Measurements from ENCODE around the gene NEUROG1. TPM values are rescaled to one million over a fixed set of nuclear protein-coding genes. Genes with fewer than 3 reads are reported as not detected.

Gene NEUROG1
- polyA plus RNA-seq, 3 donors = not detected

DNA sequence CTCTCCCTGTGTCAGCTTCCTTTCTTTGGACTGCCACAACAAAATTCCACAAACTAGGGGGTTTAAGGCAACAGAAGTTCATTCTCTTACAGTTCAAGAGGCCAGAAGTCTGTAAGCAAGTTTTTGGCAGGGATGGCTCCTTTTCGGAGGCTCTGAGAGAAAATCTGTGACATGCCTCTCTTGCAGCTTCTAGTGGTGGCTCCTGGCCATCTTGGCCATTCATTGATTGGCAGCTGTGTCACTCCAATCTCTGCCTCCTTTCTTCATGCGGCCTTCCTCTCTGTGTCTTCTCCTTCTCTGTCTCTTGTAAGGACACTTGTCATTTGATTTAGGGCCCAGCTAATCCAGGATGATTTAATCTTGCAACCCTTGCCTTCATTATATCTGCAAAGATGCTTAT is 2.0 kb upstream of the NEUROG1 start:
- intact Hi-C loops (cut with micrococcal nuclease) = no loop called here
- TF ChIP-seq, protein P1, sequence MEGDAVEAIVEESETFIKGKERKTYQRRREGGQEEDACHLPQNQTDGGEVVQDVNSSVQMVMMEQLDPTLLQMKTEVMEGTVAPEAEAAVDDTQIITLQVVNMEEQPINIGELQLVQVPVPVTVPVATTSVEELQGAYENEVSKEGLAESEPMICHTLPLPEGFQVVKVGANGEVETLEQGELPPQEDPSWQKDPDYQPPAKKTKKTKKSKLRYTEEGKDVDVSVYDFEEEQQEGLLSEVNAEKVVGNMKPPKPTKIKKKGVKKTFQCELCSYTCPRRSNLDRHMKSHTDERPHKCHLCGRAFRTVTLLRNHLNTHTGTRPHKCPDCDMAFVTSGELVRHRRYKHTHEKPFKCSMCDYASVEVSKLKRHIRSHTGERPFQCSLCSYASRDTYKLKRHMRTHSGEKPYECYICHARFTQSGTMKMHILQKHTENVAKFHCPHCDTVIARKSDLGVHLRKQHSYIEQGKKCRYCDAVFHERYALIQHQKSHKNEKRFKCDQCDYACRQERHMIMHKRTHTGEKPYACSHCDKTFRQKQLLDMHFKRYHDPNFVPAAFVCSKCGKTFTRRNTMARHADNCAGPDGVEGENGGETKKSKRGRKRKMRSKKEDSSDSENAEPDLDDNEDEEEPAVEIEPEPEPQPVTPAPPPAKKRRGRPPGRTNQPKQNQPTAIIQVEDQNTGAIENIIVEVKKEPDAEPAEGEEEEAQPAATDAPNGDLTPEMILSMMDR (IDR thresholded peaks at IDR 0.05) = no peak
- peaks cover 97 to 99% (median 97%) of the 10 kb centered on the region in 3 donors for H3K27me3 Mint-ChIP-seq (ENCODE audit: low read depth in 3 of 3)

DNA sequence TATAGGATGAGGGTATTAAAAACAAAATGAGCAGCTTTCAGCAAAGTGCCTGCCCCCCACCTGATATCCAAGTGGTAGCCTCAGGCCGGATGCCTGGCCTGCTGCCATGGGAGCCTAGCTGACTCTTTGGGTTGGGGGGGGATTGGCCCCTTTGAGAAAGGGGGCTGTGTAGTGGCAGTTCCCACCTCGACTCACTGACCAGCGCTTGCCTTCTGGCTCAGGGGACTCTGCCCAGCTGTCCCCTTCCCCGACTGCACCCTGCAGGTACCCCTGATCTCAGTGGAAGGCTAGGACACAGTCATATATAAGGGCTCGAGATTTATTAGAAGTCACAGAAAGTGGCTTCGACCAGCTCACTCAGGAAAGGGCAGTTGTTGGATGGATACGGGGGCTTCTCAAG is 1.5 kb upstream of the NEUROG1 start:
- Histone ChIP-seq H3K9ac (ENCODE audit: insufficient read depth, low read length, poor library complexity, severe bottlenecking) (no peak overlapping the region), H3K9me3 (replicated peaks in 1 of 2; ENCODE audit: control insufficient read depth in 1 of 2, insufficient read depth in 1 of 2, low read length in 2 of 2) (peaks cover 0 to 40% of the 10 kb centered on the region in 2 donors), H3K27me3 (ENCODE audit: control insufficient read depth in 2 of 2, insufficient read depth in 2 of 2, low read length in 2 of 2) (peaks cover 92 to 99% of the 10 kb centered on the region in 2 donors), H3K36me3 (replicated peaks in 1 of 2; ENCODE audit: control insufficient read depth in 1 of 2, insufficient read depth in 2 of 2, low read length in 2 of 2) (no peaks in the 10 kb centered on the region), H3K4me1 (ENCODE audit: control insufficient read depth in 1 of 2, insufficient read depth in 2 of 2, low read length in 2 of 2) (peaks cover 5 to 8% of the 10 kb centered on the region in 2 donors), H3K4me3 (replicated peaks in 1 of 3; ENCODE audit: low read depth in 2 of 3, low read length in 3 of 3) (no peak overlapping the region), H3K79me2 (ENCODE audit: insufficient read depth, low read length) (no peaks in the 10 kb centered on the region), H3K4me2 (replicated peaks; ENCODE audit: extremely low read depth, low read length, poor library complexity, severe bottlenecking) (no peak overlapping the region), H2AFZ (ENCODE audit: insufficient read depth, low read depth, low read length, poor library complexity, severe bottlenecking) (no peak overlapping the region), H4K20me1 (ENCODE audit: insufficient read depth, low read length) (no peaks in the 10 kb centered on the region), H3K27ac (ENCODE audit: low read depth in 1 of 2, low read length in 2 of 2) (no peak overlapping the region)
- peaks cover 0 to 20% (median 10%) of the 10 kb centered on the region in 7 donors for H3K9me3 Mint-ChIP-seq
- H3K4me3 Mint-ChIP-seq = peak overlapping the region in 1 of 2 donors; percentile 88
- peaks cover 16% of the 10 kb centered on the region for H3K4me1 Mint-ChIP-seq
- intact Hi-C loops (cut with micrococcal nuclease) = no loop called here
- 81% methylated on average over 5 of the region's 7 CpGs for WGBS (ENCODE audit: insufficient coverage)
- H3K27me3 Mint-ChIP-seq (ENCODE audit: low read depth in 3 of 3) = peaks cover 97 to 99% (median 97%) of the 10 kb centered on the region in 3 donors
- TF ChIP-seq, protein P1 (IDR thresholded peaks at IDR 0.05) = no peak
- no peak overlapping the region for H3K27ac Mint-ChIP-seq
- no peaks in the 10 kb centered on the region for H3K36me3 Mint-ChIP-seq
- no peak for DNase-seq

More for the DNA sequence above, 2.0 kb upstream of the NEUROG1 start:
- 94% methylated on average over 2 of the region's 2 CpGs for WGBS (ENCODE audit: insufficient coverage)
- peaks cover 92 to 99% of the 10 kb centered on the region in 2 donors for H3K27me3 ChIP-seq (ENCODE audit: control insufficient read depth in 2 of 2, insufficient read depth in 2 of 2, low read length in 2 of 2)
- Mint-ChIP-seq H3K9me3 (peaks cover 0 to 20% (median 10%) of the 10 kb centered on the region in 7 donors), H3K4me1 (peaks cover 16% of the 10 kb centered on the region), H3K27ac (no peak overlapping the region), H3K4me3 (peak overlapping the region in 1 of 2 donors; percentile 88), H3K36me3 (no peaks in the 10 kb centered on the region)
- no peak for DNase-seq
- no peaks in the 10 kb centered on the region for H4K20me1 ChIP-seq (ENCODE audit: insufficient read depth, low read length)
- H3K9me3 ChIP-seq (replicated peaks in 1 of 2; ENCODE audit: control insufficient read depth in 1 of 2, insufficient read depth in 1 of 2, low read length in 2 of 2) = peaks cover 0 to 40% of the 10 kb centered on the region in 2 donors
- no peak overlapping the region for H2AFZ ChIP-seq (ENCODE audit: insufficient read depth, low read depth, low read length, poor library complexity, severe bottlenecking)
- H3K36me3 ChIP-seq (replicated peaks in 1 of 2; ENCODE audit: control insufficient read depth in 1 of 2, insufficient read depth in 2 of 2, low read length in 2 of 2) = no peaks in the 10 kb centered on the region
- no peak overlapping the region for H3K4me2 ChIP-seq (replicated peaks; ENCODE audit: extremely low read depth, low read length, poor library complexity, severe bottlenecking)
- no peak overlapping the region for H3K27ac ChIP-seq (ENCODE audit: low read depth in 1 of 2, low read length in 2 of 2)
- H3K4me3 ChIP-seq (replicated peaks in 1 of 3; ENCODE audit: low read depth in 2 of 3, low read length in 3 of 3) = no peak overlapping the region
- H3K4me1 ChIP-seq (ENCODE audit: control insufficient read depth in 1 of 2, insufficient read depth in 2 of 2, low read length in 2 of 2) = peaks cover 5 to 8% of the 10 kb centered on the region in 2 donors
- no peaks in the 10 kb centered on the region for H3K79me2 ChIP-seq (ENCODE audit: insufficient read depth, low read length)
- H3K9ac ChIP-seq (ENCODE audit: insufficient read depth, low read length, poor library complexity, severe bottlenecking) = no peak overlapping the region
